Mesodermal cell (in vitro differentiated cells): ENCODE results near the gene MPRIP.

Experiments used
- H3K27ac ChIP-seq: 2 replicates; pipeline ENCODE4 v1.7.0; 2013; ENCODE audit warnings: mild to moderate bottlenecking, low read depth, low read length, moderate library complexity; ENCODE audit not compliant: severe bottlenecking
- H3K36me3 ChIP-seq: 2 replicates; pipeline ENCODE4 v1.7.1; 2013; ENCODE audit warnings: mild to moderate bottlenecking, low read length, moderate library complexity; ENCODE audit not compliant: control insufficient read depth, insufficient read depth
- H3K4me1 ChIP-seq: one replicate; pipeline ENCODE4 v1.7.1; 2013; ENCODE audit warnings: mild to moderate bottlenecking, low read length; ENCODE audit not compliant: insufficient read depth, control insufficient read depth, poor library complexity, severe bottlenecking
- H3K4me3 ChIP-seq: 2 replicates; pipeline ENCODE4 v1.7.0; 2013; ENCODE audit warnings: low read length, control low read depth, mild to moderate bottlenecking; ENCODE audit not compliant: insufficient read depth, poor library complexity, severe bottlenecking; ENCODE audit errors: extremely low read depth
- H3K9me3 ChIP-seq: 2 replicates; pipeline ENCODE4 v1.7.1; 2013; ENCODE audit warnings: mild to moderate bottlenecking, low read length, moderate library complexity; ENCODE audit not compliant: control insufficient read depth
- WGBS, 2 experiments: methylation state at CpG; one replicate each; pipeline ENCODE4 v1.1.5; 2013; ENCODE audit warnings: missing lambda C conversion rate in 2 of 2; ENCODE audit not compliant: insufficient coverage in 2 of 2; 5-methylcytosine and 5-hydroxymethylcytosine counted together

The MPRIP gene

GRCh38 chr17:17022456-17022855, 19.8 kb upstream of the MPRIP start:
- peaks cover 23% of the 10 kb centered on the region for H3K4me1 ChIP-seq
- H3K4me3 ChIP-seq, result no peak overlapping the region
- H3K27ac ChIP-seq, result no peak overlapping the region
- no peaks in the 10 kb centered on the region for H3K36me3 ChIP-seq
- H3K9me3 ChIP-seq, result no peaks in the 10 kb centered on the region
- WGBS, 2 experiments, result 84 to 98% methylated on average over 5 of the region's 5 CpGs

- Histone ChIP-seq H3K9me3 (no peaks in the 10 kb centered on the region), H3K4me1 (peaks cover 45% of the 10 kb centered on the region), H3K4me3 (no peak overlapping the region), H3K36me3 (no peaks in the 10 kb centered on the region), H3K27ac (no peak overlapping the region)
- WGBS, 2 experiments, result 85 to 95% methylated on average over 7 of the region's 8 CpGs
Measured at GRCh38 chr17:17024778-17025300, 17.4 kb upstream of the MPRIP start.

GRCh38 chr17:17025621-17026020, 16.6 kb upstream of the MPRIP start:
- H3K36me3 ChIP-seq, result no peaks in the 10 kb centered on the region
- H3K4me1 ChIP-seq, result peaks cover 49% of the 10 kb centered on the region
- H3K4me3 ChIP-seq, result no peak overlapping the region
- no peaks in the 10 kb centered on the region for H3K9me3 ChIP-seq
- H3K27ac ChIP-seq, result no peak overlapping the region
- WGBS, 2 experiments, result 83 to 91% methylated on average over 1 to 3 of the region's 5 CpGs

- Histone ChIP-seq H3K9me3 (no peaks in the 10 kb centered on the region), H3K4me3 (no peak overlapping the region), H3K36me3 (no peaks in the 10 kb centered on the region), H3K4me1 (peaks cover 49% of the 10 kb centered on the region), H3K27ac (no peak overlapping the region)
- 91 to 92% methylated on average over 4 to 7 of the region's 9 CpGs for WGBS, 2 experiments
Measured at GRCh38 chr17:17026163-17026562, 16.1 kb upstream of the MPRIP start.

- WGBS, 2 experiments, result 89 to 97% methylated on average over 7 of the region's 10 CpGs
Measured at GRCh38 chr17:17027442-17028058, 14.7 kb upstream of the MPRIP start.

GRCh38 chr17:17028059-17028877, 14.0 kb upstream of the MPRIP start:
- 61 to 81% methylated on average over 6 to 11 of the region's 12 CpGs for WGBS, 2 experiments
- H3K9me3 ChIP-seq, result no peaks in the 10 kb centered on the region
- no peak overlapping the region for H3K27ac ChIP-seq
- no peaks in the 10 kb centered on the region for H3K36me3 ChIP-seq
- H3K4me1 ChIP-seq, result peaks cover 45% of the 10 kb centered on the region
- no peak overlapping the region for H3K4me3 ChIP-seq

More at GRCh38 chr17:17027442-17028058, 14.7 kb upstream of the MPRIP start:
- no peaks in the 10 kb centered on the region for H3K9me3 ChIP-seq
- no peak overlapping the region for H3K4me3 ChIP-seq
- H3K4me1 ChIP-seq, result peaks cover 45% of the 10 kb centered on the region
- H3K27ac ChIP-seq, result no peak overlapping the region
- H3K36me3 ChIP-seq, result no peaks in the 10 kb centered on the region

GRCh38 chr17:17028878-17029535, 13.2 kb upstream of the MPRIP start:
- peaks cover 49% of the 10 kb centered on the region for H3K4me1 ChIP-seq
- H3K27ac ChIP-seq, result no peak overlapping the region
- H3K36me3 ChIP-seq, result no peaks in the 10 kb centered on the region
- H3K9me3 ChIP-seq, result no peaks in the 10 kb centered on the region
- H3K4me3 ChIP-seq, result no peak overlapping the region
- WGBS, 2 experiments, result 70 to 72% methylated on average over 13 to 16 of the region's 16 CpGs

- peak overlapping the region; percentile 41 for H3K27ac ChIP-seq
- peaks cover 49% of the 10 kb centered on the region for H3K4me1 ChIP-seq
- H3K36me3 ChIP-seq, result no peaks in the 10 kb centered on the region
- WGBS, 2 experiments, result 78 to 85% methylated on average over 5 to 9 of the region's 9 CpGs
- no peak overlapping the region for H3K4me3 ChIP-seq
- H3K9me3 ChIP-seq, result no peaks in the 10 kb centered on the region
Measured at GRCh38 chr17:17029938-17030337, 12.3 kb upstream of the MPRIP start.

GRCh38 chr17:17030515-17031211, 11.6 kb upstream of the MPRIP start:
- H3K9me3 ChIP-seq, result no peaks in the 10 kb centered on the region
- WGBS, 2 experiments, result 70 to 86% methylated on average over 9 to 10 of the region's 12 CpGs
- peaks cover 46% of the 10 kb centered on the region for H3K4me1 ChIP-seq

GRCh38 chr17:17032131-17032692, 10.0 kb upstream of the MPRIP start:
- WGBS, 2 experiments, result 80 to 82% methylated on average over 12 to 13 of the region's 13 CpGs
- peaks cover 49% of the 10 kb centered on the region for H3K4me1 ChIP-seq
- no peak overlapping the region for H3K4me3 ChIP-seq
- peak overlapping the region; percentile 67 for H3K27ac ChIP-seq
- no peaks in the 10 kb centered on the region for H3K36me3 ChIP-seq
- no peaks in the 10 kb centered on the region for H3K9me3 ChIP-seq

More at GRCh38 chr17:17030515-17031211, 11.6 kb upstream of the MPRIP start:
- Histone ChIP-seq H3K4me3 (no peak overlapping the region), H3K27ac (peak overlapping the region; percentile 8), H3K36me3 (no peaks in the 10 kb centered on the region)
